Spleen (tissue), 11 donors: ENCODE measurements around the gene TTC32. TPM values are rescaled to one million over a fixed set of nuclear protein-coding genes. Genes with fewer than 3 reads are reported as not detected.
"Not testable (repeated sequence)": the region's sequence is repeated elsewhere in the genome, so short reads cannot be mapped to it uniquely, and the experiment has no call there.

Source experiments
- DNase-seq: peaks from one replicate; pipeline ENCODE4 v3.0.0-alpha.2; 2020
- H3K27ac ChIP-seq, 8 donors: fragments of 200-600 bp; sonication (generic) in 7 of 8; 1 replicate in 4 of 8; 2 replicates in 4 of 8; pipeline versions ENCODE4 v1.5.0 to v1.8.0; 2016 to 2021; ENCODE audit warnings: inconsistent platforms in 4 of 8, mild to moderate bottlenecking in 4 of 8, moderate library complexity in 1 of 8
- H3K27me3 ChIP-seq, 7 donors: fragments of 200-600 bp; sonication (generic) in 6 of 7; replicated peaks in 1 of 7; 1 replicate in 4 of 7; 2 replicates in 3 of 7; pipeline versions ENCODE4 v1.5.0 to v1.8.0; 2016 to 2021; ENCODE audit warnings: inconsistent platforms in 3 of 7, mild to moderate bottlenecking in 1 of 7
- H3K36me3 ChIP-seq, 6 donors: fragments of 200-600 bp; sonication (generic) in 5 of 6; 1 replicate in 4 of 6; 2 replicates in 2 of 6; pipeline versions ENCODE4 v1.5.0 to v1.8.0; 2016 to 2021; ENCODE audit warnings: inconsistent platforms in 2 of 6
- H3K4me1 ChIP-seq, 6 donors: fragments of 200-600 bp; sonication (generic) in 5 of 6; 1 replicate in 3 of 6; 2 replicates in 3 of 6; pipeline versions ENCODE4 v1.5.0 to v1.8.0; 2016 to 2021; ENCODE audit warnings: inconsistent platforms in 3 of 6
- H3K4me3 ChIP-seq, 8 donors: fragments of 200-600 bp; sonication (generic) in 7 of 8; 1 replicate in 4 of 8; 2 replicates in 4 of 8; pipeline versions ENCODE4 v1.5.0 to v1.8.0; 2016 to 2021; ENCODE audit warnings: inconsistent platforms in 4 of 8, mild to moderate bottlenecking in 4 of 8, moderate library complexity in 2 of 8
- H3K9me3 ChIP-seq, 8 donors: fragments of 200-600 bp; sonication (generic) in 7 of 8; 1 replicate in 4 of 8; 2 replicates in 4 of 8; pipeline versions ENCODE4 v1.5.0 to v1.8.0; 2016 to 2021; ENCODE audit warnings: inconsistent platforms in 4 of 8
- CTCF ChIP-seq, 11 experiments: fragments of 200-600 bp in 7 of 11; fragments of 450-650 bp in 4 of 11; sonication (generic) in 4 of 11; IDR thresholded peaks in 8 of 11; conservative IDR thresholded peaks in 3 of 11; 1 replicate in 7 of 11; 2 replicates in 4 of 11; pipeline versions ENCODE4 v1.4.0 to v1.8.0; 2016 to 2021; ENCODE audit warnings: antibody characterized with exemption in 11 of 11, inconsistent platforms in 4 of 11, mild to moderate bottlenecking in 1 of 11
- POLR2A ChIP-seq, 3 donors: fragments of 450-650 bp; IDR thresholded peaks; one replicate each; pipeline ENCODE4 v1.5.1; 2017; ENCODE audit warnings: antibody characterized with exemption in 3 of 3, mild to moderate bottlenecking in 1 of 3
- POLR2AphosphoS5 ChIP-seq, 3 donors: sonication (generic); formaldehyde crosslinking; IDR thresholded peaks; one replicate each; pipeline ENCODE4 v1.5.1; 2017; ENCODE audit warnings: antibody characterized with exemption in 3 of 3
- WGBS, 5 donors: extraction: QIAGEN DNeasy Blood & Tissue Kit in 3 of 5; methylation state at CpG; one replicate each; pipeline versions ENCODE4 v1.1.5 to v1.1.7; 2013 to 2018; 5-methylcytosine and 5-hydroxymethylcytosine counted together
- intact Hi-C: fragments of 100-400 bp; cut with DNase I; formaldehyde crosslinking; loops from one replicate; pipeline ENCODE4 v1.15.0; 2023; ENCODE audit warnings: low total_unique reads
- polyA plus RNA-seq, 3 donors: library from polyadenylated mRNA; stranded (reverse); fragments of 200-250 nt; gene quantifications; one replicate each; pipeline ENCODE4 v1.2.1, GENCODE V29; 2013
- total RNA-seq, 7 donors: library from RNA; depleted of rRNA in 3 of 7; stranded (reverse); fragments of >200 nt in 3 of 7; fragmentation: NEBNext Ultra II Directional in 4 of 7; extraction: Animal tissue kit (Norgen Biotek cat#: 25700) in 4 of 7; gene quantifications; one replicate each; pipeline versions ENCODE4 v1.1.0 to v1.2.1, GENCODE V29; 2016 to 2021
- donor health status: healthy with polysubstance abuse.
- donor health status: DM: no; HTN: no; CAD: no; lungs with moderate emphysema.
- donor health status: DM: no; HTN: no; CAD: no.
- donor health status: Bipolar disorder and iron deficiency.
- donor health status: healthy.
- donor health status: DM: no; HTN: no; CAD: no.
- donor health status: DM: yes; HTN: yes; CAD: no.

Gene TTC32
- total and polyA plus RNA-seq, 10 donors, result 17.7 to 47.6 (median 24.9) TPM

- no peak overlapping the region for H3K27ac ChIP-seq
- WGBS, 5 donors, result 57 to 79% (median 74%) methylated on average over 5 of the region's 5 CpGs
- H3K27me3 ChIP-seq, result no peaks in the 10 kb centered on the region
- no peak for TF ChIP-seq CTCF (IDR thresholded peaks at IDR 0.05 in 8 of 11, conservative IDR thresholded peaks at IDR 0.05 in 3 of 11)
- no peak for TF ChIP-seq POLR2A (IDR thresholded peaks at IDR 0.05)
- no peak for TF ChIP-seq POLR2AphosphoS5 (IDR thresholded peaks at IDR 0.05)
- peaks cover 0 to 24% (median 17%) of the 10 kb centered on the region in 8 donors for H3K9me3 ChIP-seq
- DNase-seq, result no peak
- no peaks in the 10 kb centered on the region for H3K4me1 ChIP-seq
- intact Hi-C loops, result no loop called here
- H3K4me3 ChIP-seq, result no peak overlapping the region
- H3K36me3 ChIP-seq, result peaks cover 0 to 81% (median 31%) of the 10 kb centered on the region in 6 donors
These were observed 31.7 kb upstream of the TTC32 start for GRCh38 chr2:19933351-19933981.

- H3K4me3 ChIP-seq, result no peak overlapping the region
- no peaks in the 10 kb centered on the region for H3K4me1 ChIP-seq
- 92 to 96% (median 93%) methylated on average over 2 of the region's 2 CpGs for WGBS, 5 donors
- H3K36me3 ChIP-seq, result peaks cover 0 to 81% (median 34%) of the 10 kb centered on the region in 6 donors
- no peak for DNase-seq
- peaks cover 0 to 29% (median 22%) of the 10 kb centered on the region in 8 donors for H3K9me3 ChIP-seq
- H3K27ac ChIP-seq, result no peak overlapping the region
- TF ChIP-seq POLR2A (IDR thresholded peaks at IDR 0.05) (no peak), CTCF (IDR thresholded peaks at IDR 0.05 in 8 of 11, conservative IDR thresholded peaks at IDR 0.05 in 3 of 11) (no peak), POLR2AphosphoS5 (IDR thresholded peaks at IDR 0.05) (no peak)
- no peaks in the 10 kb centered on the region for H3K27me3 ChIP-seq
- intact Hi-C loops, result no loop called here
These were observed 31.1 kb upstream of the TTC32 start for GRCh38 chr2:19932928-19933327.

GRCh38 chr2:19929226-19929625 lies 27.4 kb upstream of the TTC32 start:
- Histone ChIP-seq H3K4me1 (no peaks in the 10 kb centered on the region), H3K36me3 (peaks cover 0 to 80% (median 30%) of the 10 kb centered on the region in 6 donors), H3K4me3 (no peak overlapping the region), H3K9me3 (peaks cover 0 to 51% (median 42%) of the 10 kb centered on the region in 8 donors), H3K27ac (no peak overlapping the region), H3K27me3 (no peaks in the 10 kb centered on the region)
- intact Hi-C loops, result no loop called here
- no peak for DNase-seq
- TF ChIP-seq POLR2AphosphoS5 (IDR thresholded peaks at IDR 0.05) (no peak), POLR2A (IDR thresholded peaks at IDR 0.05) (no peak), CTCF (IDR thresholded peaks at IDR 0.05 in 8 of 11, conservative IDR thresholded peaks at IDR 0.05 in 3 of 11) (no peak)

GRCh38 chr2:19927816-19928215 lies 26.0 kb upstream of the TTC32 start:
- H3K27me3 ChIP-seq, intact Hi-C loops: not testable (repeated sequence)
- 93 to 100% (median 100%) methylated on average over 1 of the region's 1 CpG for WGBS, 5 donors

GRCh38 chr2:19924526-19924925 lies 22.7 kb upstream of the TTC32 start:
- WGBS, 5 donors, result 71 to 85% (median 79%) methylated on average over 4 of the region's 4 CpGs
- H3K27me3 ChIP-seq, DNase-seq, intact Hi-C loops, H3K27ac ChIP-seq, H3K4me1 ChIP-seq, H3K4me3 ChIP-seq: not testable (repeated sequence)
- Histone ChIP-seq H3K36me3 (peaks cover 0 to 50% (median 20%) of the 10 kb centered on the region in 6 donors), H3K9me3 (peaks cover 0 to 44% (median 36%) of the 10 kb centered on the region in 8 donors)

More at GRCh38 chr2:19927816-19928215, 26.0 kb upstream of the TTC32 start:
- DNase-seq, H3K4me3 ChIP-seq, H3K4me1 ChIP-seq, H3K27ac ChIP-seq: not testable (repeated sequence)
- H3K36me3 ChIP-seq, result peaks cover 0 to 80% (median 30%) of the 10 kb centered on the region in 6 donors
- peaks cover 0 to 51% (median 42%) of the 10 kb centered on the region in 8 donors for H3K9me3 ChIP-seq

- H3K27ac ChIP-seq, H3K27me3 ChIP-seq, H3K4me1 ChIP-seq, DNase-seq, intact Hi-C loops, H3K4me3 ChIP-seq: not testable (repeated sequence)
- peaks cover 0 to 26% (median 2%) of the 10 kb centered on the region in 6 donors for H3K36me3 ChIP-seq
- 61 to 96% (median 81%) methylated on average over 3 of the region's 3 CpGs for WGBS, 5 donors
- H3K9me3 ChIP-seq, result peaks cover 0 to 20% (median 13%) of the 10 kb centered on the region in 8 donors
These were observed 20.4 kb upstream of the TTC32 start for GRCh38 chr2:19922188-19922587.
